SW480 (cell line): ENCODE data around the gene RAB4B.
A peak's percentile ranks its signal among the peaks of the same experiment; 100 is the strongest.
"Not testable (repeated sequence)": the region's sequence is repeated elsewhere in the genome, so short reads cannot be mapped to it uniquely, and the experiment has no call there.

Experiments
- DNase-seq: peaks from one replicate; pipeline ENCODE4 v3.0.0-alpha.2; 2016; ENCODE audit warnings: low spot score

RAB4B gene

GRCh38 chr19:40822704-40823553 is 44.9 kb downstream of the RAB4B start:
- DNase-seq, result not testable (repeated sequence)

DNA sequence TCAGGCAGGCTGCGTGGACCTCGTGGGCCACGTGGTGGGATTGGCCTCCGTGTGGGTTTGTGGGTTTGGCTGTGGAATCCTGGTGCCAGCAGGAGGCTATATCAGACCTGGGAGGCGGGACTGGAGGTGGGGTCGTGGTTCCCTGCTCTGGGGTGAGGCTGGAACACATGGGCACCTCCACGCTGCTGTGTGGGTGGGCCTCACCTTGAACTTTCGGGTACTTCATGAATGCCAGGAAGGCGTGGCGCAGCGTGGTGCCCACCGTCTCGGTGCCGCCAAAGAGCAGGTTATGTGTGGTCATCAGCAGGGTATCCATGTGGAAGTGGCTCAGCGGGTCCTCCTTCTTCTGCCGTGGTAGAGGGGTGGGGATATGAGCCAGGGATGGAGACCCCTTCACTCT is 46.9 kb downstream of the RAB4B start:
- DNase-seq, result not testable (repeated sequence)

- DNase-seq, result not testable (repeated sequence)
These were observed 47.5 kb downstream of the RAB4B start for GRCh38 chr19:40825460-40826095.

- DNase-seq, result not testable (repeated sequence)
These were observed 48.3 kb downstream of the RAB4B start for GRCh38 chr19:40826312-40826698.

DNA sequence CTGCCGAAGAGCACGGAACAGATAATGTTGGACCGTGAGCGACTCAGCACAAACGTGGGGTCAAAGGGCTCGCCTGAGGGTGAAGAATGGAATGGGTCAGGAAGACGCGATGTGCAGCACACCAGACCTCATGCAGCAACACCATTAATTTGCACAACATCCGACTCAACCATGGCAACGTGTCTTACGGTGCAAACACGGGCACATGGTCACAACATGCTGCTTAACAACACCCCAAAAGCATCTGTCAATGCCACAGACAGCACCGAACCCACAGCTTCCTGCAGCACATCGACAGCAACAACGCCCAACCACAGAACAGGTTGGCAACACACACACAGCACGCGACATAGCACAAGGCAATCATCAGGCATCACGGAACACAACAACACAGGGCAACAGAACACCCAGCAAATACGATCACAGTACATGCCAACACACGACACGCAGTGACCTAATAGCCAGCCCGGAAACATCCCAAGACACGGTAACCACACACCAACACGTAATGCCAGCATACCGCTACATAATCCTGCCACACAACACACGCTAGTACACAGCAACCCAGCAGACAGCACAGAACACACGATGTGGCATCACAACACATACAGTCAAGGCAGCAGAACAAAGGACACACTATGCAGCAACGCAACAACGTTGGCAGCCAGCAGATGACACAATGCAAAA is 48.8 kb downstream of the RAB4B start:
- not testable (repeated sequence) for DNase-seq

- no peak for DNase-seq
These were observed 49.6 kb downstream of the RAB4B start for GRCh38 chr19:40827386-40828247.

GRCh38 chr19:40829205-40829604 is 51.2 kb downstream of the RAB4B start:
- no peak for DNase-seq

DNA sequence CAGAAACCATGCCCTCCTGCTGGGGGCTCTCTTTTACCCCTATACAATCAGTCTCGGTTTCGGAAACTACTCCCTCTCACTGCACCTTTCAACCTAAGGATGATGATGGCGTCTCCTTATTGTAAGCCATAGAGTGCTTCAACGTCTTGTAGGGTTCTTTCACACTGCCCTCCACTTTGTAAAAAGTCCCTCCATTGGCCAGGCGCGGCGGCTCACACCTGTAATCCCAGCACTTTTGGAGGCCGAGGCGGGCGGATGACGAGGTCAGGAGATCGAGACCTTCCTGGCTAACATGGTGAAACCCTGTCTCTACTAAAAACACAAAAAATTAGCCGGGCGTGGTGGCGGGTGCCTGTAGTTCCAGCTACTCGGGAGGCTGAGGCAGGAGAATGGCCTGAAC is 52.7 kb downstream of the RAB4B start:
- DNase-seq, result not testable (repeated sequence)

DNA sequence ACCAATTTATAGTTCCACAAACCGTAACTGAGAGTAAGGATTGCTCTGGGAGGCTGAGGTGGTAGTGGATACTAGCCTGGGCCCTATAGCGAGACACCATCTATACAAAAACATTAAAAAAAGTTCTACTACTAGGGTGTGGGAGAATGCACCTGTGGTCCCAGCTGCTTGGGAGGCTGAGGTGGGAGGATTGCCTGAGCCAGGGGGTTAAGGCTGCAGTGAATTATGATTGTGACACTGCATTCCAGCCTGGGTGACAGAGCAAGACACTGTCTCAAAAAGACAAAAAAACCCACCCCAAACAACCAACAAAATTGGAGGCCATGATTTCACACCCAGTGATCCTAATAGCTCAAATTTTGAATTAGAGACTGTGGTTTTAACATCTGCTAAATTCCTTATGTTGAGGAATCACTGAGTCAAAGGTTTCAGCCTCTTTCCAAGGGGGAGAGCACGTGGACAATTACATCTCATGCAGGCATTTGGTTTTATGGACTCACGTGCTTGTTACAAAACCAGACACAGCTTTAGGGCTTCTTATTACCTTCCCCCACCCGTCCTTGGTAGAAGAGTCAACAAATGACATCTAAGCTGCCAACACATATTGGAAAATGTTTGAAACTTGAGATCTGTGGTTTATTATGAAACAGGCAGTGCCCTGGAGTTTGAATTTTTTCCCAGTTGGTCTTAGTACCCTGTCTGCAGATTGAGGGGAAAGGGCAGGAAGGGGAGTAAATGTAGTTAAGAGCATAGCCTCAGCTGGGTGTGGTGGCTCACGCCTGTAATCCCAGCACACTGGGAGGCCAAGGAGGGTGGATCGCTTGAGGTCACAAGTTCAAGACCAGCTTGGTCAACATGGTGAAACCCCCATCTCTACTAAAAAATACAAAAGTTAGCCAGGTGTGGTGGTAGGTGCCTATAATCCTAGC is 53.7 kb downstream of the RAB4B start:
- peak; percentile 85 for DNase-seq

DNA sequence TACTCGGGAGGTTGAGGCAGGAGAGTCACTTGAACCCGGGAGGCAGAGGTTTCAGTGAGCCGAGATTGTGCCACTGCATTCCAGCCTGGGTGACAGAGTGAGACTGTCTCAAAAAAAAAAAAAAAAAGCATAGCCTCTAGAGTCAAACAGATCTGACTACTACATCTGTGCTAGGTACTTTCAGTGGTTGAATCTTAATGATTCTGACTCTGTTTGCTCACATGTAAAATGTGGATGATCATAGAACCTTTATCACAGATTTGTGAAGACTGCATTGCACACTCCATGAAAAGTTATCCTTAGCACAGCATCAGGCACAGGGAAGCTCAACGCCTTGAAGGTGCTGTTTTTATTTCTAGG is 54.4 kb downstream of the RAB4B start:
- DNase-seq, result not testable (repeated sequence)

DNA sequence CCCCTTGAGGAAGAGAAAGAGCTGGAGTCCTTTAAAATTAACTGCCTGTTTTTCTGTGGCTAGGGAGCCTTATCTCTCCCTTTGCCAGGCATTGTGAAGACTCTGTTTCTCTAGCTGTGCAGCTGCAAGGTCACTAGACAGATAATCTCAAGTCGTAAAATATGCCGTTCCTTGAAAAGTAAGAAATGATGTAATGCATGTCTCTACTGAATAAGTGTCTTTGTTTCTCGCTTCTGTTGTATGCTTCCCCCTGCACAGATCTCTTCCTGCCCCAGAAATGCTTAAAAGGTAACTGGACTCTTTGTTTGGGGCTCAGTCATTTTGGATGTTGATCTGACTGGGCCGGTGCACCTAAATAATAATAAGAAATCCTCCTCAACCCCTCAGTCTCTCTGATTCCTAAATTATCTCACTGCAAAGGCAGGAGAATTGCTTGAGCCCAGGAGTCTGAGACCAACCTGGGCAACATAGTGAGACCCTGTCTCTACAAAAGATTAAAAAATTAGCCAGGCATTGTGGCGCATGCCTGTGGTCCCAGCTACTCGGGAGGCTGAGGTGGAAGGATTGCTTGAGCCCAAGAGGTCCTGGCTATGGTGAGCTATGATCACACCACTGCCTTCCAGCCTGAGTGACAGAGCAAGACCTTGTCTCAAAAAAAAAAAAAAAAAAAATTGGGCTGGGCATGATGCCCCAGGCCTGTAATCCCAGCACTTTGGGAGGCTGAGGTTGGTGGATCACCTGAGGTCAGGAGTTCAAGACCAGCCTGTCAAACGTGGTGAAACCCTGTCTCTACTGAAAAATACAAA is 55.9 kb downstream of the RAB4B start:
- not testable (repeated sequence) for DNase-seq

- no peak for DNase-seq
These were observed 58.8 kb downstream of the RAB4B start for GRCh38 chr19:40836754-40837429.

DNA sequence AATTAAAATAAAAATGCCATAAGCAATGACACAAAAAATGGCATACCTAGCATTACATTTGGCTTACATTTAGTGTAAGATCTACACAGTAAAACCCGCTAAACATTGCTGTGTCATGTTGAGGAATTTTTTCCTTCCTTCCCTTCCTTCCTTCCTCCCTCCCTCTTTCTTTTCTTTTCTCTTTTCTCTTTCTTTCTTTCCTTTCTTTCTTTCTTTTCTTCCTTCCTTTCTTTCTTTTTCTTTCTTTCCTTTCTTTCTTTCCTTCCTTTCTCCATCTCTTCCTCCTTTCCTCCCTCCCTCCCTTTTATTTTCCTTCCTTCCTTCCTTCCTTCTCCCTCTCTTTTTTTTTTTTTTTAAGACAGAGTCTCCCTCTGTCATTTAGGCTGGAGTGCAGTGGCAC is 60.4 kb downstream of the RAB4B start:
- not testable (repeated sequence) for DNase-seq

- DNase-seq, result not testable (repeated sequence)
These were observed 64.0 kb downstream of the RAB4B start for GRCh38 chr19:40842012-40842411.

DNA sequence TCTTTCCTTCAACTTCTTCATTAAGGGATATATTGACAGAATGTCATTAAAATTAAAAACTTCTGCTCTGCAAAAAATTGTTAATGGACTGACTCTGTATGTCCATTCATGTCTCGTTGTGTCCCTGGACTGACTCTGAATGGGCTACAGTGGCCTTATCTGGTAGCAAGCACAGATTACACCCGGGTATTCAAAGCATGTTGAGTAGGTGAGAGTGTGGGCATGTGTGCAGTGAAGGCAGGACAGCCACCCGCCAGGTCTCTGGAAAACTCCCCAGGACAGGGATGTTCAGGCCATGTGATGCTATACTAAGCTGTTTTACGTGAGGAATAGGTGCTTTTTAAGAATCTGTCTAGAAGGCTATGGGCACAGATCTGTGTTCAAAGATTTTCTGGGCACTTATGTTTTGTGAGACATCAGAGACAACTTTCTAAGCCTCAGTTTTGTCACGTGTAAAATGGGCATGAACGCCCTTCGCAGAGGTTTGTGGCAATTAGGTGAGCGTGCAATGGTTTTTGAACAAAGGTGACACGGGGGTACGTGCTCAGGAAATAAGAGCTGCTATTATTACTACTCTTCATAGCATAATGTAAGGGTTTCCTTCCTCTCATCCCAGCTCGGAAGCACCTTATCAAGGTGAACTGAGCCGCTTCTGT is 65.1 kb downstream of the RAB4B start:
- DNase-seq, result not testable (repeated sequence)

DNA sequence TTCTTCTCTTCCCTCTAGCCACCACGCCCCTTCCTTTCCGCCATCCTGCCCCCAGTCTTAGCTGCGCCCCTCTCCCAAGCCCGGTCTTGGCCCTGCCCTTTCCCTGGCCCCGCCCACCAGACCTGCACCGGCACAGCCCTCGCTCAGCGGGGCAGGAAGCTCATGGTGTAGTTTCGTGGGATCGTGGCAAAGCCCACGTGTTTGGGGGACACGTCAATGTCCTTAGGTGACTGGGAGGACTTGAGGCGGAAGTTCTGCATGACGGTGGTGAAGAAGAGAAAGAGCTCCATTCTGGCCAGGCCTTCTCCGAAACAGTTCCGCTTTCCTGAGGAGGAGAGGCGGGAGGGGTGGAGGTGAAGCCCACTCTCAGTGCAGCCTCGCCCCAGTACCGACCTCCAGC is 65.6 kb downstream of the RAB4B start:
- DNase-seq, result not testable (repeated sequence)
